ENCODE measurements around the gene SLC10A6.

Gene SLC10A6

DNA sequence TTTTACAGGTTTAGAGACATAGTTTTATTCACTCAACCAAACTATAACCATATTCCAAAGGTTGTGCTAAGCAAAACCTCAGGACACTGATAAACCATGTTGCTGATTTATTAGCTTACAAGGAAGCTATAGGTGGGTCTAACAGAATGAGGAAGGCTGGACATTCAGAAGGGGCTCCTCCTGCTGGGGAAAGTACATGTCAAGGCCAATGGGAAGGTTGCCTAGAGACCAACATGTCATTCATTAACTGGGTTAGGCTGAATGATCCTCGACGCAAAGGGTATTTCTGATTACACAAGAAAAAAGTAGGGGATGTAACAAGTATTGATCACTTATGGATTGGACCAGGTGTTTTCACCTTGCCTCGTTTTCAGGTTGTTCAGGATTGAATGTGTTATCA, 30.3 kb downstream of the SLC10A6 start:
- no peak for DNase-seq (ENCODE audit: low read depth)
- TF ChIP-seq, protein P1, sequence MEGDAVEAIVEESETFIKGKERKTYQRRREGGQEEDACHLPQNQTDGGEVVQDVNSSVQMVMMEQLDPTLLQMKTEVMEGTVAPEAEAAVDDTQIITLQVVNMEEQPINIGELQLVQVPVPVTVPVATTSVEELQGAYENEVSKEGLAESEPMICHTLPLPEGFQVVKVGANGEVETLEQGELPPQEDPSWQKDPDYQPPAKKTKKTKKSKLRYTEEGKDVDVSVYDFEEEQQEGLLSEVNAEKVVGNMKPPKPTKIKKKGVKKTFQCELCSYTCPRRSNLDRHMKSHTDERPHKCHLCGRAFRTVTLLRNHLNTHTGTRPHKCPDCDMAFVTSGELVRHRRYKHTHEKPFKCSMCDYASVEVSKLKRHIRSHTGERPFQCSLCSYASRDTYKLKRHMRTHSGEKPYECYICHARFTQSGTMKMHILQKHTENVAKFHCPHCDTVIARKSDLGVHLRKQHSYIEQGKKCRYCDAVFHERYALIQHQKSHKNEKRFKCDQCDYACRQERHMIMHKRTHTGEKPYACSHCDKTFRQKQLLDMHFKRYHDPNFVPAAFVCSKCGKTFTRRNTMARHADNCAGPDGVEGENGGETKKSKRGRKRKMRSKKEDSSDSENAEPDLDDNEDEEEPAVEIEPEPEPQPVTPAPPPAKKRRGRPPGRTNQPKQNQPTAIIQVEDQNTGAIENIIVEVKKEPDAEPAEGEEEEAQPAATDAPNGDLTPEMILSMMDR (IDR thresholded peaks at IDR 0.05; ENCODE audit: low read depth, low read length, missing control alignments), result no peak
- no peak overlapping the region for H3K4me3 ChIP-seq (ENCODE audit: low read depth, low read length)

DNA sequence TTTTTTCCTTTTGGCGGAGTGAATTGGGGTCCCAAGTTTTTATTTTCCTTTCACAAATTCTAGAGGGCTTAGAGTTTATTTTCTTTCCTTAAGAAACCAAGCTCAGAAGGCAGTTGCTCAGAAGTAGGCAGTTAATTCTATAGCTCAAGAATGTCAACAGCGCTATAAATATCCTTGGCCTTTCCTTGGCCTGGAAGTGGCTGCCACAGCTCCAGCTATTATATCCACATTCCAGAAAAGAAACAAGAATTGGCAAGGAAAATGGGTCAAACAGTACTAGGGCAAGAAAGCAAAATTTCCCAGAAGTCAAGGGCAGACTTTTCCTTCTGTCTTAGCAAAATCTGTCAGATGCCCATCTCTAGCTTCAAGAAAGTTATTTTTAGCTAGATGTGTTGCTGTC, 31.0 kb downstream of the SLC10A6 start:
- no peak for DNase-seq (ENCODE audit: low read depth)
- no peak overlapping the region for H3K4me3 ChIP-seq (ENCODE audit: low read depth, low read length)

DNA sequence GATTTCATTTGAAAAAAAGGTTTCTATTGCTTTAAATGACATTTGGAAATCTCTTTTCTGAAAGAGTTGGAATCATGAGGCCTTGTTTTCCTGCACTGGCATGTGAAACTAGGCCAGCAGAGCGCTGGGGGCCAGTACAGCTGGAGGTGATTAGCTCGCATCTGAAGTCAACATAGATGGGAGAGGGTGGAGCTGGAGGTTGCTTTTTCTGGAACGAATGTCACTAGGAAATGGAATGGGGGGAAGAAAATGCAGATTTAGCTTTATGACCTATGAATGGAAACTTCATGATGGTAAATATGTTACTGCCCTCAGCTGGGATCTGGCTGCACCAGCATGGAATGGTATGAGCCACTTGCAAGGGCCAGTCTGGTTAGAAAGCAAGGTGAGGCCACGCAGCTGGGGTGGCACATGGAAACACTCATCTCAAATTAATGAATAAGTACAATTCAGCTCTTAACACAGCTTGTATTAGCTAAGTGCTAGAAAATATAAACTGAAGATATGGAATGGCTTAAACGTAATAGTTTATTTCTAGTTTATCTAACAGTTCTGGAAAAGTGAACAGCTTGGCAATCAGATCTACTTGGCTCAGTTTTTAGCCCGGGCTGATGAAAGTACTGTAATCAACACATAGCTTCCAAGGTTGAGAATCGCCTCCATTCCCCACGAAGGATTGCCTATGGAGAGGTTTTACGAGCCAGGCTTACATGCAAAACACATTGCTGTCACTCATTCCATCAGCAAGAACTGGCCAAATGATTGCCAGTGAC, 32.5 kb downstream of the SLC10A6 start:
- TF ChIP-seq, protein P1 (IDR thresholded peaks at IDR 0.05; ENCODE audit: low read depth, low read length, missing control alignments), result no peak
- no peak overlapping the region for H3K4me3 ChIP-seq (ENCODE audit: low read depth, low read length)
- no peak for DNase-seq (ENCODE audit: low read depth)

More for the DNA sequence above, 31.0 kb downstream of the SLC10A6 start:
- TF ChIP-seq, protein P1 (IDR thresholded peaks at IDR 0.05; ENCODE audit: low read depth, low read length, missing control alignments), result no peak

DNA sequence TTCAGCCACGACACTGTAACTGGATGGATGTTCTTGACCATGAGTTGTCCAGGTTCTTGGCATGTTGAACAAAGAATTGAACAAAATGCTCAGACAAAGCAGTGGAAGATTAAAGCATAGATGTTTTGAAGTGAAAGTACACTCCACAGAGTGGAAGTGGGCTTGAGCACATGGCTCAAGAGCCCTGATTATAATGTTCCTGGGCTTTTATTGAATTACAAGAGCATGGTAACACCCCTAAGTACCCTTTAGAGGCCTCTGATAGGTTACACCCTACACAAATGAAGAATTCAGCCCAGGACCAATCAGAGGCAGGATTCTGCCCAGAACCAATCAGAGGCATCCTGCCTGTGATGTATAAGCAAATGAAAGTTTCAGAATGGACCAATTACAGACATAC, 33.5 kb downstream of the SLC10A6 start:
- no peak for DNase-seq (ENCODE audit: low read depth)
- no peak overlapping the region for H3K4me3 ChIP-seq (ENCODE audit: low read depth, low read length)
- TF ChIP-seq, protein P1 (IDR thresholded peaks at IDR 0.05; ENCODE audit: low read depth, low read length, missing control alignments), result no peak

DNA sequence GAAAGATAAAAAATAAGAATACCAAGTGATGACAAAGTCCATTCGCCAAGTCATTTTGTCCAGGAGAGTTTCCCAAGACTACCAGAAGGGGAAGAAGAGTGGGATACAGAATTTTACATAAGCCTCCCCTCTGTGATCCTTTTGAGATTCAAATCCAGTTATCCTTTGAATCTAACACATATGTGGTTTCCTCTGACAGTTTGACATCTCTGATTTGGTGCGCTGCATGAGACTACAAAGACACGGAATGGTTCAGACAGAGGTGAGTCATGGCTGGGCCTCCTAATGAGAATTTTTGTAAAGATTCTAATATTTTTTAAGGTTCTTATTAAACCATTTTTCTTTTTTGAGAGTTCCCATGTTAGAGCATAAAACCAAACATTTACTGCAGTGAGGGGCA, 38.3 kb downstream of the SLC10A6 start:
- DNase-seq (ENCODE audit: low read depth), result no peak
- no peak overlapping the region for H3K4me3 ChIP-seq (ENCODE audit: low read depth, low read length)
- TF ChIP-seq, protein P1 (IDR thresholded peaks at IDR 0.05; ENCODE audit: low read depth, low read length, missing control alignments), result no peak

DNA sequence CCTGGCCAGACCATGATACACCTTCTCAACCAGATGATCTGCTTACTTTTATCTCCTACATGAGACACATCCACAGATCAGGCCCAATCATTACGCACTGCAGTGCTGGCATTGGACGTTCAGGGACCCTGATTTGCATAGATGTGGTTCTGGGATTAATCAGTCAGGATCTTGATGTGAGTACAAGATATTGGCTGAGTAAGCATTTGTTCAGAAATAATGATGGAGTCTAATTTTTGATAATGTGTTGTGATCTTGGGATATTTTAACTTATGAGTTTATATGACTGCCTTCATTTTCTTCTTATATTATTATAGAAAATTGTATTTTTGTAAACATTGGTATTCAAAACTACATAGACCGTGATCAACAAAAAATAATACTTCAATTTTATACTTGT, 39.4 kb downstream of the SLC10A6 start:
- H3K4me3 ChIP-seq (ENCODE audit: low read depth, low read length), result no peak overlapping the region
- TF ChIP-seq, protein P1 (IDR thresholded peaks at IDR 0.05; ENCODE audit: low read depth, low read length, missing control alignments), result no peak
- no peak for DNase-seq (ENCODE audit: low read depth)

DNA sequence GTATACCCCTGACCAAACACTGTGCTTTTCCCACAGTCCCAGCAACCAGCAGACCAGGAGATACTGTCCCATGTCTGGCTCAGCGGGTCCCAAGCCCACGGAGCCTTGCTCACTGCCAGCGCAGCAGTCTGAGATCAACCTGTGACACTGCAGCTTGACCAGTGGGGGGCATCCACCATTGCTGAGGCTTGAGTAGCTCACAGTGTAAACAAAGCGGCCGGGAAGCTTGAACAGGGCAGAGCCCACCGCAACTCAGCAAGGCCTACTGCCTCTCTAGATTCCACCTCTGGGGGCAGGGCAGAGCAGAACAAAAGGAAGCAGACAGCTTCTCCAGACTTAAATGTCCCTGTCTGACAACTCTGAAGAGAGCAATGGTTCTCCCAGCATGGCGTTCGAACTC, 58.1 kb downstream of the SLC10A6 start:
- DNase-seq (ENCODE audit: low read depth), result no peak
- TF ChIP-seq, protein P1 (IDR thresholded peaks at IDR 0.05; ENCODE audit: low read depth, low read length, missing control alignments), result peak; percentile 27
- H3K4me3 ChIP-seq (ENCODE audit: low read depth, low read length), result no peak overlapping the region

Data from GM12864 (cell line).